GDM1 (cell line): ENCODE results near the gene TOMM70.
"Not testable (repeated sequence)": the region's sequence is repeated elsewhere in the genome, so short reads cannot be mapped to it uniquely, and the experiment has no call there.

ENCODE experiments used
- DNase-seq: peaks from one replicate; lab custom pipeline; 2025; lab: John Stamatoyannopoulos, UW

The TOMM70 gene

DNA sequence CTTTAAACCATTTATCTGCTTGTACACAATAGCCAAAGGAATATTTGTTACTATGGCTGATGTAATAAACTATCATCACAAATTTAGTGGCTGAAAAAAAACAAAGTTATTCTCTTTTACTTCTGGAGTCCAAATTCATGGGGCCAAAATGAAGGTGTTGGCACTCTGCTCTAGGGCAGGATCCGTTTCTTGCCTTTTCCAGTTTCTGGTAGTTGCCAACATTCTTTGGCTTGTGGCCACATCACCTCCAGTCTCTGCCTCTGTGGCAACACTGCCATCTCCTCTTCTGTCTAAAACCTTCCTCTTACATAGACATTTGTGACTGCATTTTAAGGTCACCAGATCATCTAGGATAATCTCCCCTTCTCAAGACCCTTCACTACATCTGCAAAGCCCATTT is 39.0 kb downstream of the TOMM70 start:
- DNase-seq = no peak

DNA sequence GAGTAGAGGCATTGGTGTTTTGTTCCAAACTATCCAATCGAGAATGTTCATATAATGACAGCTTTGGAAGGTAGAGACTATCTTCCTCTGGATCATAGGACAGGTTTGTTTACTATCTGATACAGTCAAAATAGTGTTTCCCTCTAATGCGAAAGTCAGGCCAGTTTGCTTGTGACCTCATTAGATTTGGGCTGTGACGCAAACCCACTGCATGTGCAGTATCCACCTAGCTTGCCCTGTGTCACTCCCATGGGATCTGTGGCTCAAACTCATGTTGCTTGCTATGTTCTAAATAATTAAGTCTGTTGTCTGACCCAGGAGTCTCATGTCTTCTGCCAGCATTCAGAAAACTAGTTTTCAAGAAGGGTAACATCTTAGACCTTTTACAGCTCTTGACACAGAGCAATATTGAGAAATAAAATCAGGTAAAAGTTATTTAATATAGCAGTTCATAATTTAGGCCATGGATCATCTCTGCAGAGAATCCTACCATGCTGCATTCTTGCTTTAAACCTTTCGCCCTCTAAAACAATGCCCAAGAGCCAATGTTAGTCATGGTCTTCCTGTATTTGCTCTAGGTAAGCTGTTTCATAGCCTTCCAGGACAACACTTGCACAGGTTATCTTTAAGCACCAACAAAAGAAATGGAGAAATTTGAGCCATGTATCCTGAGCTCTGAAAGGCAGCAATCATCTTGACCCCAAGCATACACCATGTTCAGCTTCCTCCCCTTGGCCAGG is 40.0 kb downstream of the TOMM70 start:
- no peak for DNase-seq

DNA sequence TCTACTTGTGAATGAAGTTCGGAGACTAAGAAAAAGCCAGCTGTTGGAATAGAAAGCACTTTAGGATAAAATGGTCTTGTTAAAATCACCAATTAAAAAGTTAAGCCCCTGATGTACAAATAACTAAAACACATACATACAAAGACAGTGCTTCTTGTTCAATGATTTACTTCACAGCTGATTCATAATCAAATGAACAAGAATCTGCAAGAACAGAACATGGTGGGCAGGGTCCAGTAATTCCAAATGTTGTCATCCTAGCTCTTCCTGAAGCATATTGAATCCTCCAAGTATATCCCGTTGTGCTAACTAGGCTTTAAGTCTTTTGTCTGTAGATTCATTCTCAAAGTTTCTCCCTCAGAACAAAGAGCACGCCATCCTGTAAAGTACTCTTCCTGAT is 41.9 kb downstream of the TOMM70 start:
- DNase-seq = no peak

DNA sequence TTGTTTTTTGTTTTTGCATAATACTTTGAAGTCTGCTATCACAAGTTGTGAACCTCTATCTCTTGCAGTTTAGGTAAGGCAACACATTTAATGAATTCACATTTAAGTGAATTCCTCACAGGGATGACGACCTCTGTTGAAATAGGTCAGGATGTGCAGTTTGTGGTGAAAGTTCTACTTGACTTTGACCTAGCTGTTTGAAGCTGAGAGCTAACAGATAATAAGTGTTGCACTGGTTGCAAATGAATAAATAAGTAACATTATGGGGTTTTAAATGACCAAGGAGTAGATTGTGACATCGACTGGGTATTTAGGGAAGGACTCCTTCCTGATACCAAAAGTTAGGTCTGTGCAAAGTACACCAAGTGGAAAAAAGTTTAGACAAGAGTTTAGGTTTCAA is 42.5 kb downstream of the TOMM70 start:
- no peak for DNase-seq

DNA sequence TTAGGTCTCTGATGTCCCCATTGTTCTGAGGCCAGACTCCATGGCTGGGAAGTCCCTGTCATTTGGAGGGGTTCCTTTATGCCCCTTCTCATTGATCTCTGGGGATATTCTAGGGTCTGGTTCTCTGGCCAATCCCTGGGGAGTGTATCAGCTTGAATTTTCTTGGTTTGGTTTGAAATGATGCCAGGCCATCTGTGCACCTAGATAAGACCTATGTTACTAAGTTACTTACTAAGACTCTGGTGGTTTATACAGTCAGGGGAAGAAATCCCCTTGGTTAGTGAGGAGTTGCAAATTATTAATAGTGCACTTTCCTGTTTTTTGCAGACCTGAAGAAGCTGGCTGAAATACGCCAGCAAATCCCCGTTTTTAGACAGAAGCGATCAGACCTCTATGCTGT is 46.0 kb downstream of the TOMM70 start:
- no peak for DNase-seq

DNA sequence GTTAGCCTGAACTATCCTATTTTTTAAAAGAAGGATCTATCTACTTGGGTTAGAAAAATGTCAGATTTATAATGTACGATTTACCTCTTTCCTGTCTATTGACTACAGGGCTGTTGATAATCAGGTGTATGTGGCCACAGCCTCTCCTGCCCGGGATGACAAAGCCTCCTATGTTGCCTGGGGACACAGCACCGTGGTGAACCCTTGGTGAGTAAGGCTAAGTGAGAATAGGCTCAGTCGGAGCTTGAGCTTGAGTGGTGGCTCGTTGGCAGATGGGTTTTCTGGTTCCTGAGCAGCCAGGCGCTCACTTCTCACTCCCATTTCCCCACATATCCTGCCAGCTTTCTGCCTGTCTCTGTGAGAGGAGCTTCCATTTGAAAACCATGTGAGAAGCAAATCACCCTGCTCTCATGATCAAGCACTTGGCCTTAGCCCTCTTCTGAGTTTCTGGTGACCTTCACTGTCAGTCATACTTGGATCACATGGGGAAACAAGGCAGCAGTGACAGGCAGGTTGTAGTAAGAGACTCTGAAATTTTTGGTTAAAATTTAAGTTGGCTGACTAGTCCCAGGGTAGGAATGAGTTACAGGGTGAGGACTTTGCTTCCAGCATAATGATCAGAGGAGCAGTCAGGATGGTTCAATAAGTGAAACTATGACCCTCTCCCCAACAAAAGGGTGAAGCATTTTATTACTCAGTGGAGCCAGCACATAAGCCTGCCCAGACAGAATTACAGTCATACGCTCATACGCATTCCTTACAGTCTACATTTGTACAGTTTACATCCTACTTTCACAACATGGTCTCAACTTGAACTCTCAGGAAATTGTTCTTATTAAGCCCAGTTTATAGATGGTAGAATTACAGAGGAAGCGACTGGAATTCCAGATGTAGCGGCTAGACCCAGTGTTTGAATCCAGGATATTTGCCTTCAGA is 48.3 kb downstream of the TOMM70 start:
- DNase-seq = no peak

DNA sequence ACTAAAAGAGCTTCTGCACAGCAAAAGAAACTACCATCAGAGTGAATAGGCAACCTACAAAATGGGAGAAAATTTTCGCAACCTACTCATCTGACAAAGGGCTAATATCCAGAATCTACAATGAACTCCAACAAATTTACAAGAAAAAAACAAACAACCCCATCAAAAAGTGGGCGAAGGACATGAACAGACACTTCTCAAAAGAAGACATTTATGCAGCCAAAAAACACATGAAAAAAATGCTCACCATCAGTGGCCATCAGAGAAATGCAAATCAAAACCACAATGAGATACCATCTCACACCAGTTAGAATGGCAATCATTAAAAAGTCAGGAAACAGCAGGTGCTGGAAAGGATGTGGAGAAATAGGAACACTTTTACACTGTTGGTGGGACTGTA is 49.1 kb downstream of the TOMM70 start:
- DNase-seq = not testable (repeated sequence)

DNA sequence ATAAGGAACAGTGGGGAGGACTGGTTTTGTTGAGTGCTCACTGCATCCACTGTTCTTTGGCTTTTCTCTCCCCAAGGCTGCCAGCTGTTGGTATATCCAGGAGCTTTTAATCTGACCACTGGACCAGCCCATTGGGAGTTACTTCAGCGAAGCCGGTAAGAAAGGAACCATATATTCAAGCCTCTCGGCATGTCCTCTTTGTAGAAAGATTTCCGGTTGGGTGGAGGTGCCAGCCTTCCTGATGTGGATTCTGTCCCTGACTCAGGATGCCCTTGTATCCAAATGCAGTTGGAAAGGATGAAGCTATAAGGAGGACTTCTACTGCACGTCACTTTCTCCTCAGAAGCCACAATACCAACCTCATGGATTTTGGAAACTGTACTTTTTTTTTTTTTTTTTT is 52.2 kb downstream of the TOMM70 start:
- no peak for DNase-seq

DNA sequence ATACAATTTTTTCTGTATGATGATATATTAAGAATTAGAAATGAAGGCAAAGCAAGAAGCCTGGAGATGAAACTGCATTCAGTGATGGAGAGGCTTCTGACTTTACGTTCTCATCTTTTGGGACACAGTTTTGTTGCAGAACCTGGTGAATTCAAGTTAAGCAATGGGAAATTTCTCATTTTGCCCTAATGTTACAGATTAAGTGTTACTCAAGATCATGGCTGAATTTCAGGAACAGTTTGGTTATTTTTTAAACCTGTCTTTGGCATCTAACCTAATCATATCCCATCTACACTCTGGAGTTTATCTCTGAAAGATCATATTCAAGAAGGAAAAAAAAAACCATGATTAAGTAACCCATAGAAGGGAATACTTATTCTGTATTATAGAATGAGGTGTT is 60.4 kb downstream of the TOMM70 start:
- DNase-seq = no peak

DNA sequence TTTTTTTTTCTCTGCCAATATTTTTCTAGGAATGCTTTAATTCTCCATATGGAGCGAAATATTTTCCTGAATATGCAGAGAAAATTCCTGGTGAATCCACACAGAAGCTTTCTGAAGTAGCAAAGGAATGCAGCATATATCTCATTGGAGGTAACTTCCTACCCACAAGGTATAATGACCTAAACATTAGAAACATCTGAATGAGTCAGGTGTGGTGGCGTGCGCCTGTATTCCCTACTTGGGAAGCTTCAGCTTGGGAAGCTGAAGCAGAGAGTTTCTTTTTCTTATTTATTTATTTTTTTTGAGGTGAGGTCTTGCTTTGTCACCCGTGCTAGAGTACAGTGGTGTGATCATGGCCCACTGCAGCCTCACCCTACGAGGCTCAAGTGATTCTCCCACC is 61.1 kb downstream of the TOMM70 start:
- DNase-seq = no peak

DNA sequence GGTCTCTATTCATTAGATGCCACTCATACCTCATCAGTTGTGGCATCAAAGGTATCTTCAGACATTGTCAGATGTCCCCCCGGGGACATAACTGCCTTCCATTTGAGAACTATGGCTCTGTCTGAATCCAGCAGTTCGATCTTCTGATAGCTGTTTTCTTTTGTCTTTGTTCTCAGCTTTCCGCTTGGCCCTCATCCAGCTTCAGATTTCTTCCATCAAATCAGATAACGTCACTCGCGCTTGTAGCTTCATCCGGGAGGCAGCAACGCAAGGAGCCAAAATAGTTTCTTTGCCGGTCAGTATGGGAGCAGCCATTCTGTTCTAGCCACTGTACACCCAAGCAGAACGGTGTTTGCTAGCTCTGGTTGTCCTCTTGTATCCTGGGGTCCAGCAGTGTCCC is 62.0 kb downstream of the TOMM70 start:
- DNase-seq = no peak

DNA sequence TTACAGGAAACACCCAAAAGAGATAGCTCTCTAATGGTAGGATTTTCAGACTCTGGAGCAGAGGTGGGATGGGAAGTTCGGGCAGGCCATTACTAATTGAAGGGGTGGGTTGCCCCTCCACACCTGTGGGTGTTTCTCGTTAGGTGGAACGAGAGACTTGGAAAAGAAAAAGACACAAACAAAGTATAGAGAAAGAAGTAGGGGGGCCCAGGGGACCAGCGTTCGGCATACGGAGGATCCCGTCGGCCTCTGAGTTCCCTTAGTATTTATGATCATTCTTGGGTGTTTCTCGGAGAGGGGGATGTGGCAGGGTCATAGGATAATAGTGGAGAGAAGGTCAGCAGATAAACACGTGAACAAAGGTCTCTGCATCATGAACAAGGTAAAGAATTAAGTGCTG is 64.7 kb downstream of the TOMM70 start:
- not testable (repeated sequence) for DNase-seq

DNA sequence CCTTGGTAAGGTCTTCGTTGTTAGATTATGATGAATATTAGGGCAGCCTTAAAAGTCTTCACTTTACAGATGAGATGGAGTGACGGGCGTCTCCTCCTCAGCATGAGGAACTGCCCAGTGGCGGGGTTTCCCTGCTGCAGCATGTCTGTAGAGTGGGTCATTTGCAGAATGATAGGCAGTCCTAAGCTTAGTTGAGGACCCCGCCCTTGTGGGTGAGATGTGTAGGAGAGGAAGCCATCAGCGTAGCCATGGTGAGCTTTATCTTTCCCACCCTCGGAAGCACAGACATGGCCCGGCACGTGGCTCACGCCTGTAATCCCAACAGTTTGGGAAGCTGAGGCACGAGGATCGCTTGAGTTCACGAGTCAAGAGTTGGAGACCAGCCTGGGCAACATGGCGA is 65.5 kb downstream of the TOMM70 start:
- no peak for DNase-seq

DNA sequence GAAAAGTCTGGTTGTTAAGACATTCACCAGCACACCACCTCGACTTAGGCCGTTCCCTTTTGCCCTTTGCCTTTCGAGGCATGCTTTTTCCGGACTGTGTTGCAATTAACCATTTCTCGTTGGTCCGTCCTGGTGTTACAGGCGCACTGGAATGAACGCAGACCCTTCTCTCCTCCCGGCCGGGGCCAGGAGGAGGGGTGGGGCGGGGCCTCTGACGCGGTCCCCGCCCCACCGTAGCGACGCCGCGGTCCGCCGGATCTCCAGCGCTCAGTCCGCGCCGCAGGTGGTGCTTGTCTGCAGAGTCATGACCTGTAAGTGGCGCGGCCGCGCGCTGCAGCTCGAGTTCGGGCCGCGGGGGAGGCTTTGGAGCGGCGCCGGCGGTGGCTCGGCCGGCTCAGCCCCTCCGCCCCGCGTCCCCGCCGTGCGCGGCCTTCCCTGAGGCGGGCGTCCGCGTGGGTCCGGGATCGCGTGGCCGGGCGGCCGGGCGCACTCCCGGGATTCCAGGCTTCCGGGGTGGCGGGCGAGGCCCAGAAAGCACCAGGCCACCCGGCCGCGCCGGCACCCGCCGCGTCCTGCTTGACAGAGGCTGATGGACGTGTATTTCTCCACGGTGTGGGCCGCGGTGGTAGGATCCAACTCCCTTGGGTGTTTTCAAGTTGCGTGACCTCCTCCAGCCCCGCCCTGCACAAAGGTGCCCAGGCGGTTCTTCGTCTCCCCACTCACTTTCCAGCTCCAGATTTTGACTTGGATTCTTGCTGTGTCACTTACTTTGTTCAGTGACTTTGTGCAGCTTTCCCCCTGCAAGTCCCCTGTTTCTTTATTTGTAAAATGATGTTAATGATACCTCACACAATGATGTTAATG is 66.2 kb downstream of the TOMM70 start, which contains the start of gene NIT2:
TSS of gene NIT2 (plus strand) at position 270 of the 864 bp plus-strand sequence. CDS start at position 305, 35 bp downstream.
- DNase-seq = peak; percentile 66

DNA sequence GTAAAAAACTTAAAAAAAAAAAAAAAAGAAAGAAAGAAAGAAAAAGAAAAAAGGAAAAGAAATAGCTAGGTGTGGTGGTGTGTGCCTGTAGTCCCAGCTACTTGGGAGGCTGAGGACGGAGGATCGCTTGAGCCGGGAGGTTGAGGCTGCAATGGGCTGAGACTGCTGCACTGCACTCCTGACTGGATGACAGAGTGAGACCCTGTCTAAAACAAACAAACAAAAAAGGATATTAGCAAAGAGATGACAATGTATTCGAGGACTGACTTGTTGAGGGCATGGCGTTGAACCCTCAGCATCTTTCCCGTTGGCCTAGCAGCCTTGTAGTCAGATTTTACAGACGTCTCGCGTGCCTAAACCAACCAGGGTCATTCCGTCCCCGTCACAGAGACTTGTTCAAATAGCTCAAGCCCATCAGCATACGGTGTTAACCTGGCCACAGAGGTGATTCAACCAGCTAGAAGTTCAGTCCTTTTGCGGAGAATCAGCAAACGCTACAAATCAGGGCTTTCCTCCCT is 66.9 kb downstream of the TOMM70 start:
- no peak for DNase-seq

DNA sequence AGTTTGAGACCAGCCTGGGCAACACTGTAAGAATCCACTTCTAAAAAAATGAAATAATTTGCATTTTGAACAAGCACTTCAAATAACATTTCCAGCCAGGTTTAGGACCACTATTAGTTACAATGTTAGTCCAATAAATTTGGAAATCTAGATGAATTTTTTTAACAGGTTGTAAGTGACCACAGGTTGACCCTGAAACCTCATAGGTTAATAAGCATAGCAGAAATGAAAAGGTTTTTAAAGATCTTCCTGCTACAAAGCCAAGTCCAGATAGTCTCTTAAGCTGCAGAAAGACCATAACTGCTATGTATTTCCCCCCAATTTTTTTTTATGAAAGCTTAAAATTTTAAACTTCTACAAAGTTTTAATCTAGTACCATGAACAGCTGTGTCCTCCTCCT is 67.8 kb downstream of the TOMM70 start:
- no peak for DNase-seq

DNA sequence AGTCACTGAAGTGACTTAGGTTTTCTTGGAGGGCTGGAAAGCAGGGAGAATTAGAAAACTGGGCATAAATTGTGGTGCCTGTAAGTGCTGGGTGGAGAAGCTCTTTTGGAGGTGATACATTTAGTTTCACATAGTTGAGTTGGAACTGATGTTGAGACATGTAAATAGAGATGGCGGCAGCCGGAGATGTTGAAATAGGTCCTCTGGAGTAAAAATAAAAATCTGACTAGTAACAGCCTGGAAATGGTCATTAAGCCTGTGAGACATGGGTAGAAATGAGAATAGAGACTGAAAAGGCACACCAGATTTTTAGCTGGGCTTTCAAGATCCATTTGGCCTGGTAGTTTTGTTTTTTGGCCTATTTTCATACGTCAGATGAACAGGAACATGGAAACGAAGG is 69.2 kb downstream of the TOMM70 start:
- DNase-seq = no peak

DNA sequence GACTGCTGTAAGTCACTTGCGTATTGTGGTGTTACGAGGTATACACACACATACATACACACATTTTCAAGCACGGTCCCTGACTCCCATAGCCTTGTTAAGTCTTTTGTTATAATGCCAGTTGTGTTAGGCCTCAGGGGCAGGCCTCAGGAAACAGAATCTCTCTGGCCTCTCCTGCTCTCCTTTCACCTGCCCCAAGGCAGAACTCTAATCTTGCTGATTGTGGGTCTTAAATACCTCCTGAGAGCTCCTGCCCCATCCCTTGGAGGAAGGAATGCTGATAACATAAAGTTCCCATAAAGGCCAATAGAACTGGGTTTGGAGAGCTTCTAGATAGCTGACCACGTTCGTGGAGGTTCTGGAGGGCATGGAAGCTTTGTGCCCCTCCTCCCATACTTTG is 70.2 kb downstream of the TOMM70 start:
- DNase-seq = no peak

DNA sequence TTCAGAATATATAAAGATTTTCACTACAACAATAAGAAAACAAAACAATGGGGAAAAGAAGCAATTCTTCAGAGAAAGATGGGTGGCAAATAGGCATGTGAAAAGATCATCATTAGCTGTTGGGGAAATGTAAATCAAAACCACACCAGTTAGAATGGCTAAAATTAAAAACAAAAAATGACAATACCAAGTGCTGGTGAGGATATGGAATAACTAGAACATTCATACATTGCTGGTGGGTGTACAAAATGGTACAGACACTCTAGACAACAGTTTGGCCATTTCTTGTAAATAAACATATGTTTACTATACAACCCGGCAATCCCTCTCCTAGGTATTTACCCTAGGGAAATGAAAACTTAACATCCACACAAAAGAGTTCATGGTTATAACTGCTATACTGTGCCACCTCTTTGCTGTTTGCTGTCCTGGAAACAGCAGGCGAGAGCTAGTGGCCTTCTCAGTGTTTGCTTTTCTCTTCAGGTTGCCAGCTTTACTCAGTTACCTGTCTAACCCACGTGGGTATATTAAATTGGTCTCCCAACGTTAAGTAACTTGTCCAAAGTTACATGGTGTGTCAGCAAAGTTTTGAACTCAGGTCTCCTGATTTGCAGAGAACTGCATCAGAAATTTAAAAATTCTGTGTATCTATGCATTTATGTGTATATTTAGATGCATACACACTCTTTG is 70.9 kb downstream of the TOMM70 start:
- DNase-seq = no peak

DNA sequence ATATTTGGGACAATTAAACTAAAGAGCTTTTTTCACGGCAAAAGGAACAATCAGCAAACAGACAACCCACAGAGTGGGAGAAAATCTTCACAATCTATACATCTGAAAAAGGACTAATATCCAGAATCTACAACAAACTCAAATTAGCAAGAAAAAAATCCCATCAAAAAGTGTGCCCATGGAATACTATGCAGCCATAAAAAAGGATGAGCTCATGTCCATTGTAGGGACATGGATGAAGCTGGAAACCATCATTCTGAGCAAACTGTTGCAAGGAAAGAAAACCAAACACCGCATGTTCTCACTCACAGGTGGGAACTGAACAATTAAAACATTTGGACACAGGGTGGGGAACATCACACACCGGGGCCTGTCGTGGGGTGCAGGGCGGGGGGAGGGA is 73.5 kb downstream of the TOMM70 start:
- DNase-seq = not testable (repeated sequence)

DNA sequence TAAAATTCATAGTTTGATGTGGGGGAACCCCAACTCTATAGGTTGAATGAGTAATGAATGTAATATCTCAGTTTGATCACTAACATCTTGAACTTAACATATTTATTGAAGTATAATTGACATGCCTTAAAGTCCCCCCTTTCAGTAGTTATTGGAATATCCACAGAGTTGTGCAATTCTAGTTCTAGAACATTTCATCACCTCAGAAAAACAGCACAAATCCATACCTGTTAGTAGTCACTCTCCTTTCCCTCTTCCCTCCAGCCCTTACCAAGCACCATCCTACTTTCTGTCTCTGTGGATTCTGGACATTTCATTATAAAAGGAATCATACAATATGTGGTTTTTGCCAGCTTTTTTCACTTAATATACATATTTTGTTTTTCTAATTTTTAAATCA is 75.1 kb downstream of the TOMM70 start:
- DNase-seq = no peak
